ENCODE data around the gene USP49. TPM values are rescaled to one million over a fixed set of nuclear protein-coding genes. Genes with fewer than 3 reads are reported as not detected.

The USP49 gene
- total and polyA plus RNA-seq, 2 of the 13 experiments (the other 11 are each of a cell fraction or from before 2014, with no cell fraction given) = 2.9 to 4.3 TPM

DNA sequence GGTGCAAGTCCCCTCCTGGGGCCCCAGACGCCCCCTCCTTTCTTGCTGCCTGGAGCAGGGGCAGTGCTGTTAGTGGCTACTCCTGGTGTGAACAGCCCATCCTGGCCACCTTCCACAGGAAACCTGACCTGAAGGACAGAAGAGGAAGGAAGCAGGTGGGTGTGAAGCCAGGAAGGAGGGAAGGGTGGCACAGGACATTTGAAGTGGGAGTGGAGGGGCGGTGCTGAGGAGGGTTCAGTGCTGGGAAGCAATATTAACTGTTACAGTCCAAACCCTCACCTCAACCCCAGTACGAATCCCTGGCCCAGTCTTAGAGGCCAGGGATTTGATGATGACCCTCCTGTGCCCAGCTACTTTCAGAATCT is 113.8 kb downstream of the USP49 start (continued):
- TF ChIP-seq ZNF18 (CRISPR knock-in tag; IDR thresholded peaks at IDR 0.05; ENCODE audit: insufficient replicate concordance) = peak; percentile 88
- TF ChIP-seq FOXO1 (CRISPR knock-in tag; IDR thresholded peaks at IDR 0.05) = no peak

DNA sequence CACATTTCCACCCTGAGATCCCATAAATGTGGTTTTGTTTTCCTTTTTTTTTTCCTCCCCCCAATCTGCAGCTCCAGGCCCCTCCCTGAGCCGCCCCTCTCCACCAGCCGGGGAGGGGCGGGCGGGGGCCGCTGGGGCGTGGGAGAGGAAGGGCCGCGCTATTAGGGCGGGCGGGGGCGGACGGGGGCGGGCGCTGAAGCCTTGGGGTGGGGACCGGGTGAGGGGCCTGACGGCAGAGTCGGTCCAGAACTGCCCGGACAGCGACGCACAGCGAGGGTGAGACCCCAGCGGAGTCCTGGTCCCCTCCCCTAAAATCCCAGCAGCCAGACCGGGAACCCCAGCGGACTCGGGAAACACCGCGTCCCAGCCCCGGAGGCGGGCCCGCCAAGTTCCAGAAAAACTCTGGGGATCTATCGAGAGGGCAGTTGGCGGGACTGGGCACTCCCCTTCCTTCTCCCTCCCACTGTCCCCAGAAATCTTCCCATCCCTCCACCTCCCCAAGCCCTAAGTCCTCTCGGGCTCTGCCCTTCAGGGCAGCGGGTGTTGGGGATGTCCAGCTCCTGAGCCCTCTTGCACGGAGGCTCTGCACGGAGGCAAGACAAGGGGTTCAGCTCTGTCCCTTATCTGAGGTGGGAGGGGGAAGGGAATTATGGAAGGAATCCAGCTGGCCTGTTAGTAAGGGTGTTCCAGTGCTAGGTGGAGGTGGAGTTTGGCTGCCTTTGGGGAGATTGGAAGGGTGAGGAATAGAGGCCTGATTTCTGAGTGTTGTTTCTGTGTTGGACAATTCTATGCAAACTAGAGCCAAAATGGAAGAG is 114.4 kb downstream of the USP49 start, which contains the start of gene PRICKLE4:
TSS of gene PRICKLE4 (plus strand) at position 232 of the 815 bp plus-strand sequence. CDS start 2,692 bp downstream, outside the sequence.
- Histone ChIP-seq H3K79me2 (ENCODE audit: insufficient read depth, low read length) (peaks cover 4% of the 10 kb centered on the region), H3K27me3 (ENCODE audit: control insufficient read depth in 1 of 2, insufficient read depth in 2 of 2, low read length in 2 of 2) (no peaks in the 10 kb centered on the region; a peak in 2 of 5 replicates), H4K20me1 (ENCODE audit: insufficient read depth, low read length) (no peaks in the 10 kb centered on the region), H3K9ac (ENCODE audit: insufficient read depth, low read depth, low read length) (peak within 1 kb of the TSS; percentile 73), H3K36me3 (replicated peaks in 1 of 2; ENCODE audit: control insufficient read depth in 1 of 2, insufficient read depth in 2 of 2, low read length in 2 of 2) (peaks cover 0 to 6% of the 10 kb centered on the region in 2 experiments; a peak in 2 of 5 replicates), H3K27ac (ENCODE audit: extremely low read length, insufficient read depth, low read length) (peak within 1 kb of the TSS; percentile 23), H3K4me3 (replicated peaks in 1 of 3; ENCODE audit: insufficient read depth in 1 of 3, low read depth in 2 of 3, low read length in 3 of 3) (peak within 1 kb of the TSS; percentile 82 to 93 (median 92)), H2AFZ (ENCODE audit: low read length) (no peak within 1 kb of the TSS), H3K4me1 (ENCODE audit: insufficient read depth, low read length) (peaks cover 30% of the 10 kb centered on the region), H3K9me3 (ENCODE audit: low read length) (no peaks in the 10 kb centered on the region), H3K4me2 (ENCODE audit: low read depth, low read length) (peak within 1 kb of the TSS; percentile 97)
- no TSS peak for BruUV-seq (replicated peaks)
- in situ Hi-C loops (cut with HindIII; ENCODE audit: extremely low pct_ligation_motif_present, low pct_unique_long_range_greater_than_20kb) = loop anchor here (5.0 to 25.0 kb wide), 2 partner anchors 267 to 432 kb away; partner anchors contain the start of gene MRPS10
- ChIA-PET CTCF (ENCODE audit: low intra/inter-chr PET ratio, low total read pairs) (interaction anchor here (0.8 to 2.1 kb wide), 4 partner anchors 46 to 264 kb away, joined by 3 to 24 read pairs (median 10); partner anchors contain the start of genes BYSL, MED20 and TFEB), POLR2A (interaction anchor here (0.8 to 1.3 kb wide), 2 partner anchors 46 to 57 kb away, joined by 3 read pairs; no protein-coding TSS in a partner anchor)
- DNase-seq (ENCODE audit: low spot score) (no peak), FAIRE-seq (no peak), ATAC-seq (peak; percentile 30)
- under 1% methylated on average over 35 of the region's 36 CpGs for WGBS (ENCODE audit: low lambda C conversion rate)
- intact Hi-C loops (cut with micrococcal nuclease; ENCODE audit: unreplicated experiment) = loop anchor here (1.0 to 5.0 kb wide), 2 partner anchors 157 to 264 kb away; no protein-coding TSS in a partner anchor
- TF ChIP-seq ARID2 (CRISPR knock-in tag; IDR thresholded peaks at IDR 0.05; ENCODE audit: borderline replicate concordance) (0 out of 2 replicates have a peak, but pooled peaks have one; percentile 17), ZNF513 (CRISPR knock-in tag; conservative IDR thresholded peaks at IDR 0.05) (no peak), EED (CRISPR knock-in tag; IDR thresholded peaks at IDR 0.05) (no peak)
- TF ChIP-seq, protein P1, sequence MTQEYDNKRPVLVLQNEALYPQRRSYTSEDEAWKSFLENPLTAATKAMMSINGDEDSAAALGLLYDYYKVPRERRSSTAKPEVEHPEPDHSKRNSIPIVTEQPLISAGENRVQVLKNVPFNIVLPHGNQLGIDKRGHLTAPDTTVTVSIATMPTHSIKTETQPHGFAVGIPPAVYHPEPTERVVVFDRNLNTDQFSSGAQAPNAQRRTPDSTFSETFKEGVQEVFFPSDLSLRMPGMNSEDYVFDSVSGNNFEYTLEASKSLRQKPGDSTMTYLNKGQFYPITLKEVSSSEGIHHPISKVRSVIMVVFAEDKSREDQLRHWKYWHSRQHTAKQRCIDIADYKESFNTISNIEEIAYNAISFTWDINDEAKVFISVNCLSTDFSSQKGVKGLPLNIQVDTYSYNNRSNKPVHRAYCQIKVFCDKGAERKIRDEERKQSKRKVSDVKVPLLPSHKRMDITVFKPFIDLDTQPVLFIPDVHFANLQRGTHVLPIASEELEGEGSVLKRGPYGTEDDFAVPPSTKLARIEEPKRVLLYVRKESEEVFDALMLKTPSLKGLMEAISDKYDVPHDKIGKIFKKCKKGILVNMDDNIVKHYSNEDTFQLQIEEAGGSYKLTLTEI (CRISPR knock-in tag; conservative IDR thresholded peaks at IDR 0.05) = no peak
- TF ChIP-seq, protein P2, sequence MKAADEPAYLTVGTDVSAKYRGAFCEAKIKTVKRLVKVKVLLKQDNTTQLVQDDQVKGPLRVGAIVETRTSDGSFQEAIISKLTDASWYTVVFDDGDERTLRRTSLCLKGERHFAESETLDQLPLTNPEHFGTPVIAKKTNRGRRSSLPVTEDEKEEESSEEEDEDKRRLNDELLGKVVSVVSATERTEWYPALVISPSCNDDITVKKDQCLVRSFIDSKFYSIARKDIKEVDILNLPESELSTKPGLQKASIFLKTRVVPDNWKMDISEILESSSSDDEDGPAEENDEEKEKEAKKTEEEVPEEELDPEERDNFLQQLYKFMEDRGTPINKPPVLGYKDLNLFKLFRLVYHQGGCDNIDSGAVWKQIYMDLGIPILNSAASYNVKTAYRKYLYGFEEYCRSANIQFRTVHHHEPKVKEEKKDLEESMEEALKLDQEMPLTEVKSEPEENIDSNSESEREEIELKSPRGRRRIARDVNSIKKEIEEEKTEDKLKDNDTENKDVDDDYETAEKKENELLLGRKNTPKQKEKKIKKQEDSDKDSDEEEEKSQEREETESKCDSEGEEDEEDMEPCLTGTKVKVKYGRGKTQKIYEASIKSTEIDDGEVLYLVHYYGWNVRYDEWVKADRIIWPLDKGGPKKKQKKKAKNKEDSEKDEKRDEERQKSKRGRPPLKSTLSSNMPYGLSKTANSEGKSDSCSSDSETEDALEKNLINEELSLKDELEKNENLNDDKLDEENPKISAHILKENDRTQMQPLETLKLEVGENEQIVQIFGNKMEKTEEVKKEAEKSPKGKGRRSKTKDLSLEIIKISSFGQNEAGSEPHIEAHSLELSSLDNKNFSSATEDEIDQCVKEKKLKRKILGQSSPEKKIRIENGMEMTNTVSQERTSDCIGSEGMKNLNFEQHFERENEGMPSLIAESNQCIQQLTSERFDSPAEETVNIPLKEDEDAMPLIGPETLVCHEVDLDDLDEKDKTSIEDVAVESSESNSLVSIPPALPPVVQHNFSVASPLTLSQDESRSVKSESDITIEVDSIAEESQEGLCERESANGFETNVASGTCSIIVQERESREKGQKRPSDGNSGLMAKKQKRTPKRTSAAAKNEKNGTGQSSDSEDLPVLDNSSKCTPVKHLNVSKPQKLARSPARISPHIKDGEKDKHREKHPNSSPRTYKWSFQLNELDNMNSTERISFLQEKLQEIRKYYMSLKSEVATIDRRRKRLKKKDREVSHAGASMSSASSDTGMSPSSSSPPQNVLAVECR (CRISPR knock-in tag; IDR thresholded peaks at IDR 0.05; ENCODE audit: borderline replicate concordance) = no peak
- TF ChIP-seq, protein P3, sequence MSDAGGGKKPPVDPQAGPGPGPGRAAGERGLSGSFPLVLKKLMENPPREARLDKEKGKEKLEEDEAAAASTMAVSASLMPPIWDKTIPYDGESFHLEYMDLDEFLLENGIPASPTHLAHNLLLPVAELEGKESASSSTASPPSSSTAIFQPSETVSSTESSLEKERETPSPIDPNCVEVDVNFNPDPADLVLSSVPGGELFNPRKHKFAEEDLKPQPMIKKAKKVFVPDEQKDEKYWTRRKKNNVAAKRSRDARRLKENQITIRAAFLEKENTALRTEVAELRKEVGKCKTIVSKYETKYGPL (CRISPR knock-in tag; IDR thresholded peaks at IDR 0.05) = no peak
